ENCODE measurements around the gene TTC7B.

TTC7B gene

DNA sequence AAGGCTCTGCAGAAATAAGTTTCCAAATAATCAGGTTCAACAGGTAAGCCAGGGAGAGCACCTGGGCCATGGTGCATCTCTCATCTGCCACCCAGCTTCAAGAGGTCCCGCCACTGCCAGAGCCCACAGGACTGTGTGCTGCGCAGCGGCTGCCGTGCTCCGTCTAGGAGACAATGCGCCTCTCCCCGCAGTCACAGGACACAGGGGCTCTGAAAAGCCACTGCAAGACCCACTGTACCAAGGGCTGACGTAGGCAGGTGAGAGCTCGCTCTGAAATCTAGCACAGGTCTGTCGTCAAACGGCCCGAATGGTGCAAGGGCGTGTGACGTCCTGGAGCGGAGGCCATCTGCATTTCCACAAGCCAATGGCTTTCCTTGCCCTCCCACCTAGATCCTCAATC lies 218.3 kb downstream of the TTC7B start:
- Histone ChIP-seq H3K4me2 (ENCODE audit: low read depth, low read length, poor library complexity, severe bottlenecking) (no peak overlapping the region), H3K9me2 (replicated peaks; ENCODE audit: insufficient read depth, low read length) (no peaks in the 10 kb centered on the region), H3K27ac (ENCODE audit: low read depth, low read length) (no peak overlapping the region), H2AFZ (ENCODE audit: low read depth, low read length, severe bottlenecking) (no peak overlapping the region), H3K4me3 (ENCODE audit: insufficient read depth, low read length, poor library complexity, severe bottlenecking) (no peak overlapping the region), H3K9me3 (ENCODE audit: insufficient read depth, low read length) (no peaks in the 10 kb centered on the region), H3K9ac (ENCODE audit: low read length) (no peak overlapping the region), H3K27me3 (ENCODE audit: low read length) (no peaks in the 10 kb centered on the region), H4K20me1 (ENCODE audit: low read depth, low read length) (no peaks in the 10 kb centered on the region), H3F3A (ENCODE audit: insufficient read depth) (no peaks in the 10 kb centered on the region), H3K79me2 (ENCODE audit: insufficient read depth, low read length) (no peaks in the 10 kb centered on the region), H3K36me3 (ENCODE audit: low read length) (no peaks in the 10 kb centered on the region)
- TF ChIP-seq, protein P1, sequence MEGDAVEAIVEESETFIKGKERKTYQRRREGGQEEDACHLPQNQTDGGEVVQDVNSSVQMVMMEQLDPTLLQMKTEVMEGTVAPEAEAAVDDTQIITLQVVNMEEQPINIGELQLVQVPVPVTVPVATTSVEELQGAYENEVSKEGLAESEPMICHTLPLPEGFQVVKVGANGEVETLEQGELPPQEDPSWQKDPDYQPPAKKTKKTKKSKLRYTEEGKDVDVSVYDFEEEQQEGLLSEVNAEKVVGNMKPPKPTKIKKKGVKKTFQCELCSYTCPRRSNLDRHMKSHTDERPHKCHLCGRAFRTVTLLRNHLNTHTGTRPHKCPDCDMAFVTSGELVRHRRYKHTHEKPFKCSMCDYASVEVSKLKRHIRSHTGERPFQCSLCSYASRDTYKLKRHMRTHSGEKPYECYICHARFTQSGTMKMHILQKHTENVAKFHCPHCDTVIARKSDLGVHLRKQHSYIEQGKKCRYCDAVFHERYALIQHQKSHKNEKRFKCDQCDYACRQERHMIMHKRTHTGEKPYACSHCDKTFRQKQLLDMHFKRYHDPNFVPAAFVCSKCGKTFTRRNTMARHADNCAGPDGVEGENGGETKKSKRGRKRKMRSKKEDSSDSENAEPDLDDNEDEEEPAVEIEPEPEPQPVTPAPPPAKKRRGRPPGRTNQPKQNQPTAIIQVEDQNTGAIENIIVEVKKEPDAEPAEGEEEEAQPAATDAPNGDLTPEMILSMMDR (IDR thresholded peaks at IDR 0.05; ENCODE audit: insufficient read depth, low read length, poor library complexity, severe bottlenecking) = no peak

DNA sequence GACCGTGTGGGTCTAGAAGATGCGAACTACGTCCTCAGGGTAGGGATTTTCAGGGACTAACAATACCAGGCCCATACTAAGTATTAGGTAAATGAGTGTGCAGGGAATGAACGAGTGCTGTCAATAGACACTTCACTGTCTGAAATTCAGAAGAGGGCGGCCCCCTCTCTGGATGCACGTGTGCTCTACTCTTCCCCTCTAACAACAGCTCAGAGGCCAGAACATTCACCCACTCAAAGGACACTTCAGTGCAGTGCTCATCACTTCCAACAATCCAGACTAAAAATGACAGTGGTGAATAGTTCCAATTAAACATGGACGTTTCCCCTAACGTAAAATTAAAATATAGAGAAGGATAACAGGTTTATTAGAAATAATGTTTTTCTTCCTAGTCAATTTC lies 219.5 kb downstream of the TTC7B start:
- no peaks in the 10 kb centered on the region for H3K36me3 ChIP-seq (ENCODE audit: low read length)
- H3K79me2 ChIP-seq (ENCODE audit: insufficient read depth, low read length) = no peaks in the 10 kb centered on the region
- H4K20me1 ChIP-seq (ENCODE audit: low read depth, low read length) = no peaks in the 10 kb centered on the region
- H3K4me3 ChIP-seq (ENCODE audit: insufficient read depth, low read length, poor library complexity, severe bottlenecking) = no peak overlapping the region
- H2AFZ ChIP-seq (ENCODE audit: low read depth, low read length, severe bottlenecking) = no peak overlapping the region
- H3K9ac ChIP-seq (ENCODE audit: low read length) = no peak overlapping the region
- no peak overlapping the region for H3K27ac ChIP-seq (ENCODE audit: low read depth, low read length)
- no peak for TF ChIP-seq EZH2phosphoT487 (conservative IDR thresholded peaks at IDR 0.05; ENCODE audit: low read length)
- TF ChIP-seq, protein P1 (IDR thresholded peaks at IDR 0.05; ENCODE audit: insufficient read depth, low read length, poor library complexity, severe bottlenecking) = no peak
- no peak overlapping the region for H3K4me2 ChIP-seq (ENCODE audit: low read depth, low read length, poor library complexity, severe bottlenecking)
- H3K27me3 ChIP-seq (ENCODE audit: low read length) = no peaks in the 10 kb centered on the region
- no peaks in the 10 kb centered on the region for H3F3A ChIP-seq (ENCODE audit: insufficient read depth)
- no peaks in the 10 kb centered on the region for H3K9me2 ChIP-seq (replicated peaks; ENCODE audit: insufficient read depth, low read length)
- no peaks in the 10 kb centered on the region for H3K9me3 ChIP-seq (ENCODE audit: insufficient read depth, low read length)

DNA sequence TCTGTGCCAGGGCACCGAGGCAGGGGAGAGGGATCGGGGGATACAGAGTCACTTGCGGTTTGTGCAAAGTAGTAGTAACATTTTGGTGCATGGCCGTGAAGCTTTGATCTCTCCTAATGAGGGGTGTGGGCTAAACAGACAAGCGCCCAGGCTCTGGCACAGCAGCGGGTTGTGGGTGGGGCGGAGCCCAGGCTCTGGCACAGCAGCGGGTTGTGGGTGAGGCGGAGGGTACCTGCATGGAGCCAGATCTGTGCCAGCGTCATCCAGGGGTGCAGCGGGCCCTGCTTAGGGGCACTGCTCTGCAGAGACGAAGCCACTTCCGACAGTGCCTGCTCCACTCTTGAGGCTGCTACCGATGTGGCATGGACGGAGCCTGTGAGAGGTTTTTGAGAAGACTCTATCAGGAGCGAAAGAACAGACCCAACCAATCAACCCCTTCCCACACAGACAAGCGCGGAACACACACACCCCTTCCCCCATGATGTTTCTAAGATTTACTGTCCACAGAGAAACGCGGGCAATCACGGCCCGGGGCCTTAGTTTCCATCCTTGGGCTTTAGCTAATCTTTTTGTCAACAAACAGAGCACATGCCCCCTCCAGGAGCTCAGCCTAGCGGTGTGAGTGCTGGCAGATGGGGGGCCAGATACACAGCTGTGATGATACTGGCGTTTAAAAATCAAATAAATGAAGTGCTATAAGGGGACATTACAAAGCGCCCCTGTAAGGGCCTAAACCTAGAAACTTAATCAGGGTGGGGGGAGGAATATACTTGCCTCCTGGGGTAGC lies 222.8 kb downstream of the TTC7B start:
- no peak overlapping the region for H3K27ac ChIP-seq (ENCODE audit: low read depth, low read length)
- H3F3A ChIP-seq (ENCODE audit: insufficient read depth) = no peaks in the 10 kb centered on the region
- no peaks in the 10 kb centered on the region for H3K79me2 ChIP-seq (ENCODE audit: insufficient read depth, low read length)
- H4K20me1 ChIP-seq (ENCODE audit: low read depth, low read length) = no peaks in the 10 kb centered on the region
- H3K9ac ChIP-seq (ENCODE audit: low read length) = no peak overlapping the region
- no peaks in the 10 kb centered on the region for H3K27me3 ChIP-seq (ENCODE audit: low read length)
- H3K4me3 ChIP-seq (ENCODE audit: insufficient read depth, low read length, poor library complexity, severe bottlenecking) = no peak overlapping the region
- H2AFZ ChIP-seq (ENCODE audit: low read depth, low read length, severe bottlenecking) = no peak overlapping the region
- H3K36me3 ChIP-seq (ENCODE audit: low read length) = no peaks in the 10 kb centered on the region
- TF ChIP-seq, protein P1 (IDR thresholded peaks at IDR 0.05; ENCODE audit: insufficient read depth, low read length, poor library complexity, severe bottlenecking) = no peak
- no peak for TF ChIP-seq EZH2phosphoT487 (conservative IDR thresholded peaks at IDR 0.05; ENCODE audit: low read length)
- no peak overlapping the region for H3K4me2 ChIP-seq (ENCODE audit: low read depth, low read length, poor library complexity, severe bottlenecking)
- no peaks in the 10 kb centered on the region for H3K9me3 ChIP-seq (ENCODE audit: insufficient read depth, low read length)
- no peaks in the 10 kb centered on the region for H3K9me2 ChIP-seq (replicated peaks; ENCODE audit: insufficient read depth, low read length)

All from SU-DHL-6 (cell line).